Activated CD8-positive, alpha-beta T cell treated with anti-CD3 and anti-CD28 coated beads, Interleukin-2, amount 10 ng/mL, durations not matched to agents 7 days and 5 days (primary cell): Measurements from ENCODE around the gene COQ4. TPM values are rescaled to one million over a fixed set of nuclear protein-coding genes. Genes with fewer than 3 reads are reported as not detected.
"Not testable (repeated sequence)": the region's sequence is repeated elsewhere in the genome, so short reads cannot be mapped to it uniquely, and the experiment has no call there.

ENCODE experiments used
- ATAC-seq: fragments of 150-1000 bp; cut with Tn5 transposase; one replicate; pipeline ENCODE4 v1.10.0; 2021; ENCODE audit warnings: moderate library complexity
- CTCF ChIA-PET: fragments of 350-600 bp; sonication (Branson Sonifier 250); formaldehyde crosslinking; loops from one replicate; lab custom pipeline; 2021; ENCODE audit warnings: antibody characterized with exemption; lab: Charles Lee
- POLR2A ChIA-PET: fragments of 350-600 bp; sonication (Branson Sonifier 250); formaldehyde crosslinking; loops from one replicate; lab custom pipeline; 2021; ENCODE audit warnings: antibody characterized with exemption; lab: Charles Lee
- DNase-seq: peaks from one replicate; pipeline ENCODE4 v3.0.0-alpha.2; 2020
- H3K27ac Mint-ChIP-seq: one replicate; pipeline ENCODE4 v1.8.0; 2021; ENCODE audit warnings: mild to moderate bottlenecking, mixed read lengths
- H3K27me3 Mint-ChIP-seq: one replicate; pipeline ENCODE4 v1.8.0; 2021; ENCODE audit warnings: low read depth, mixed read lengths
- H3K36me3 Mint-ChIP-seq: one replicate; pipeline ENCODE4 v1.8.0; 2021; ENCODE audit warnings: low read depth, mixed read lengths
- H3K4me1 Mint-ChIP-seq: one replicate; pipeline ENCODE4 v1.8.0; 2021; ENCODE audit warnings: low read depth, mixed read lengths
- H3K4me3 Mint-ChIP-seq: one replicate; pipeline ENCODE4 v1.8.0; 2021; ENCODE audit warnings: mild to moderate bottlenecking, mixed read lengths
- H3K9me3 Mint-ChIP-seq: one replicate; pipeline ENCODE4 v1.8.0; 2022; ENCODE audit warnings: mixed read lengths; ENCODE audit not compliant: insufficient read depth
- total RNA-seq, 2 experiments: library from RNA; stranded (reverse); gene quantifications; one replicate each; pipeline ENCODE4 v1.2.3, GENCODE V29; 2021

Gene COQ4
- total RNA-seq, 2 experiments from 2014 or later, result 31.8 to 34.9 TPM

- Mint-ChIP-seq H3K27me3 (no peaks in the 10 kb centered on the region), H3K27ac (peak overlapping the region; percentile 47), H3K4me3 (peak overlapping the region; percentile 97), H3K4me1 (peaks cover 18% of the 10 kb centered on the region), H3K9me3 (no peaks in the 10 kb centered on the region), H3K36me3 (peaks cover 15% of the 10 kb centered on the region)
- POLR2A ChIA-PET, result no interaction called here
- CTCF ChIA-PET, result interaction anchor here (1.6 to 2.3 kb wide), 2 partner anchors 17 to 38 kb away, joined by 5 to 15 read pairs; no protein-coding TSS in a partner anchor
- DNase-seq (no peak), ATAC-seq (no peak)
Observed at GRCh38 chr9:128324401-128324800, 1.8 kb downstream of the COQ4 start.

GRCh38 chr9:128325629-128326028 is 3.0 kb downstream of the COQ4 start:
- no peak overlapping the region for H3K27ac Mint-ChIP-seq
- ATAC-seq, result no peak
- CTCF ChIA-PET, result interaction anchor here (0.5 to 2.3 kb wide), 2 partner anchors 16 to 213 kb away, joined by 4 to 15 read pairs; no protein-coding TSS in a partner anchor

GRCh38 chr9:128333451-128333869 is 10.8 kb downstream of the COQ4 start:
- H3K4me3 Mint-ChIP-seq, result no peak overlapping the region
- H3K27ac Mint-ChIP-seq, result no peak overlapping the region
- no peaks in the 10 kb centered on the region for H3K27me3 Mint-ChIP-seq
- DNase-seq, result no peak
- no peaks in the 10 kb centered on the region for H3K9me3 Mint-ChIP-seq
- ChIA-PET CTCF (interaction anchor here (0.9 kb wide), 1 partner anchor 36 kb away, joined by 4 read pairs; no protein-coding TSS in a partner anchor), POLR2A (no interaction called here)
- ATAC-seq, result no peak
- peaks cover 8% of the 10 kb centered on the region for H3K36me3 Mint-ChIP-seq
- no peaks in the 10 kb centered on the region for H3K4me1 Mint-ChIP-seq

More at GRCh38 chr9:128325629-128326028, 3.0 kb downstream of the COQ4 start:
- Mint-ChIP-seq H3K9me3 (no peaks in the 10 kb centered on the region), H3K4me3 (no peak overlapping the region), H3K36me3 (peaks cover 15% of the 10 kb centered on the region), H3K4me1 (peaks cover 18% of the 10 kb centered on the region), H3K27me3 (no peaks in the 10 kb centered on the region)
- no peak for DNase-seq
- POLR2A ChIA-PET, result no interaction called here

DNA sequence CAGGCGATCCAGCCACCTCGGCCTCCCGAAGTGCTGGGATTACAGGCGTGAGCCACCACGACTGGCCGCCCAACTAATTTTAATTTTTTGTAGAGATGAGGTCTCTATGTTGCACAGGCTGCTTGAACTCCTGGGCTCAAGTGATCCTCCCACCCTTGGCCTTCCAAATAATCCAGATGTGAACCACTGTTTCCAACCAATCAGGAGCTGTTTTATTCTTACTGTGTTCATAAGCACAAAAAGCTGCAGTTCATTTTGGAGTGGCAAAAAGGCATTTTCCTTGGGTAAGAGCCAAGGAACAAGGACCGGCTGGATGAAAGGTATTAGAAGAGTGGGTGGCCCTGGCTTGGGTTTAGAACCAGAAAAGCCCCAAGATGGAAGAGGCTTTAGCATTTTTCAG is 12.5 kb downstream of the COQ4 start:
- H3K36me3 Mint-ChIP-seq, result peaks cover 5% of the 10 kb centered on the region
- no peak for DNase-seq
- no peak for ATAC-seq
- ChIA-PET POLR2A (interaction anchor here (0.6 to 1.3 kb wide), 2 partner anchors 36 to 147 kb away, joined by 4 to 5 read pairs; partner anchors contain the start of gene URM1), CTCF (interaction anchor here (1.1 to 2.6 kb wide), 3 partner anchors 13 to 85 kb away, joined by 3 to 9 read pairs (median 3); partner anchors contain the start of gene CERCAM)
- no peak overlapping the region for H3K27ac Mint-ChIP-seq
- peaks cover 5% of the 10 kb centered on the region for H3K4me1 Mint-ChIP-seq
- no peaks in the 10 kb centered on the region for H3K9me3 Mint-ChIP-seq
- no peaks in the 10 kb centered on the region for H3K27me3 Mint-ChIP-seq
- no peak overlapping the region for H3K4me3 Mint-ChIP-seq

GRCh38 chr9:128335914-128336313 is 13.3 kb downstream of the COQ4 start:
- H3K4me1 Mint-ChIP-seq, result peaks cover 5% of the 10 kb centered on the region
- H3K27me3 Mint-ChIP-seq, result no peaks in the 10 kb centered on the region
- H3K36me3 Mint-ChIP-seq, result peaks cover 5% of the 10 kb centered on the region
- POLR2A ChIA-PET, result interaction anchor here (0.6 to 1.3 kb wide), 3 partner anchors 35 to 348 kb away, joined by 3 to 5 read pairs (median 4); partner anchors contain the start of gene URM1
- ATAC-seq, result no peak
- no peak for DNase-seq
- CTCF ChIA-PET, result interaction anchor here (1.1 to 2.6 kb wide), 3 partner anchors 14 to 84 kb away, joined by 3 to 9 read pairs (median 3); partner anchors contain the start of gene CERCAM
- no peak overlapping the region for H3K27ac Mint-ChIP-seq
- no peaks in the 10 kb centered on the region for H3K9me3 Mint-ChIP-seq
- H3K4me3 Mint-ChIP-seq, result no peak overlapping the region

GRCh38 chr9:128337936-128338335 is 15.3 kb downstream of the COQ4 start:
- CTCF ChIA-PET, result interaction anchor here (1.5 kb wide), 1 partner anchor 43 kb away, joined by 5 read pairs; no protein-coding TSS in a partner anchor
- POLR2A ChIA-PET, result interaction anchor here (1.0 kb wide), 1 partner anchor 62 kb away, joined by 3 read pairs; the partner anchor contains the start of genes GOLGA2 and SWI5

DNA sequence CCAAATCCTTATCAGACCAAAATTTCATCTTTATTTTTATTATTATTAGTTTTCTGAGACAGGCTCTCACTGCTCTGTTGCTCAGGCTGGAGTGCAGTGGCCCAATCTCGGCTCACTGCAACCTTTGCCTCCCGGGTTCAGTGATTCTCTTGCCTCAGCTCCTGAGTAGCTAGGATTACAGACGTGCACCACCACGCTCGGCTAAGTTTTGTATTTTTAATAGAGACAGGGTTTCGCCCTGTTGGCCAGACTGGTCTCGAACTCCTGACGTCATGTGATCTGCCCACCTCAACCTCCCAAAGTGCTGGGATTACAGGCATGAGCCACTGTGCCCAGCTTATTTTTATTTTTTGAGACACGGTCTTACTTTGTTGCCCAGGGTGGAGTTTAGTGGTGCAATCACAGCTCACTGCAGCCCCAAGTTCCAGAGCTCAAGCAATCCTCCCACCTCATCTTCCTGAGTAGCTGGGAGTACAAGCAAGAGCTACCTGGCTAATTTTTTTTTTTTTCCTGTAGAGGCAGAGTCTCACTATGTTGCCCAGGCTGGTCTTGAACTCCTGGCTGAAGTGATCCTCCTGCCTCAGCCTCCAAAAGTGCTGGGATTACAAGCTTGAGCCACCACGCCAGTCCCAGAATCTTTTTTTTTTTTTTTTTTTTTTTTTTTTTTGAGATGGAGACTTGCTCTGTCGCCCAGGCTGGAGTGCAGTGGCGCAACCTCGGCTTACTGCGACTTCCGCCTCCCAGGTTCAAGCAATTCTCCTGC is 16.4 kb downstream of the COQ4 start:
- not testable (repeated sequence) for H3K27me3 Mint-ChIP-seq, H3K9me3 Mint-ChIP-seq, H3K27ac Mint-ChIP-seq, DNase-seq, H3K36me3 Mint-ChIP-seq, ATAC-seq
- CTCF ChIA-PET, result interaction anchor here (0.5 to 1.5 kb wide), 4 partner anchors 44 to 62 kb away, joined by 3 to 5 read pairs (median 3); no protein-coding TSS in a partner anchor
- Mint-ChIP-seq H3K4me1 (peaks cover 11% of the 10 kb centered on the region), H3K4me3 (peak overlapping the region; percentile 95)
- POLR2A ChIA-PET, result interaction anchor here (0.6 to 1.2 kb wide), 2 partner anchors 18 to 147 kb away, joined by 3 to 5 read pairs; no protein-coding TSS in a partner anchor

More at GRCh38 chr9:128337936-128338335, 15.3 kb downstream of the COQ4 start:
- DNase-seq, result no peak
- no peak overlapping the region for H3K27ac Mint-ChIP-seq
- H3K36me3 Mint-ChIP-seq, result peaks cover 4% of the 10 kb centered on the region
- H3K4me1 Mint-ChIP-seq, result peaks cover 11% of the 10 kb centered on the region
- no peaks in the 10 kb centered on the region for H3K9me3 Mint-ChIP-seq
- no peaks in the 10 kb centered on the region for H3K27me3 Mint-ChIP-seq
- no peak overlapping the region for H3K4me3 Mint-ChIP-seq
- ATAC-seq, result no peak

DNA sequence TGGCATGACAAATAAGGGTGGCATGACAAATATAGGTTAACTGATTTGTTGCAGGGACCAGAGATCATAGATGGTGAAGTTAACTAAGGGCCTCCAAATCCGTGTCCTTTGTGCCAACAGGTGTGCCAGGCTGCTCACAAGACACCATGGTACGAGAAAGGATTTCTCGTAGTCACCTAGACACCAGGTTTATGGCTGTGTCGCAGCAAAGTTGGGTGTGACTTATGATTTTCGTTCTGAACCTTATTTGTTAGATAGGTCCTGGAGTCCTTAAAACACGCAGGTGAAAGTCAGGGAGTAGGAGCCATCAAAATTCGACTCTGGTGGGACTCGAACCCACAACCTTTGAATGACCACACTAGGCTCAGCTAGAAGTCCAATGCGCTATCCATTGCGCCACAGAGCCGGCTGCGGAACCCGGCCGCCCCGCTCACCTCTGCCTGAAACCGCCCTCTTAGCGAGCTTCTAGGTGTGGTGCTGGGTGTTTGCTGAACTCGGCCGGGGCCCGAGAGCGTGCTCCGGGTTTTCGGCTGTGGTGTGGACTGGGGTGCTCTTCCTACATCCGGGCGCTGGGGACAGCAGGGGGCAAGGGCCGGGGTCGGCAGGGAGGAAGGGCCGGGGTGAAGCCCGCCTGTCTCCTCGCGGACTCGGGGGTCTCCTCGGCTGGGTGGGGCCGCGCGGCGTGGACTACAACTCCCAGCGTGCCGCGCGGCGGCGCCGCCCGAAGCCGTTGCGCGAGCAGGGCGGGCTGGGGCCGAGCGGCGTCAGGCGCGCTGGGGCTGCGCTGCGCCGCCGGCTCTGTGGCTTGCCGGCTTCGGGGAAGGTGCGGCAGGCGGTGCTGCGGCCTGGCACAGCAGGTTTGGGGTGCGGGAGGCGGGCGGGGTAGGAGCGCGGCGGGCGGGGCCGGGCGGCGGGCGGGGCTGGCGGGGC is 17.4 kb downstream of the COQ4 start, which contains the start of gene SLC27A4:
Gene SLC27A4, plus strand, starts transcription at position 767 of the 930 bp plus-strand sequence. CDS start 2,606 bp downstream, outside the sequence.
- DNase-seq (peak; percentile 85), ATAC-seq (peak; percentile 90)
- H3K4me1 Mint-ChIP-seq, result peaks cover 11% of the 10 kb centered on the region
- H3K27ac Mint-ChIP-seq, result peak within 1 kb of the TSS; percentile 92
- H3K9me3 Mint-ChIP-seq, result no peaks in the 10 kb centered on the region
- peak within 1 kb of the TSS; percentile 95 for H3K4me3 Mint-ChIP-seq
- peaks cover 5% of the 10 kb centered on the region for H3K36me3 Mint-ChIP-seq
- H3K27me3 Mint-ChIP-seq, result no peaks in the 10 kb centered on the region
- ChIA-PET POLR2A (interaction anchor here (0.6 to 1.2 kb wide), 2 partner anchors 19 to 119 kb away, joined by 4 to 5 read pairs; no protein-coding TSS in a partner anchor), CTCF (interaction anchor here (0.9 to 1.5 kb wide), 4 partner anchors 22 to 63 kb away, joined by 3 to 5 read pairs (median 3); no protein-coding TSS in a partner anchor)

- CTCF ChIA-PET, result interaction anchor here (0.7 to 2.1 kb wide), 28 partner anchors 9 to 185 kb away, joined by 3 to 17 read pairs (median 4); partner anchors contain the start of genes CIZ1, GOLGA2, SWI5 and URM1
- no peak for DNase-seq
- H3K27ac Mint-ChIP-seq, result peak overlapping the region; percentile 92
- peaks cover 5% of the 10 kb centered on the region for H3K36me3 Mint-ChIP-seq
- H3K4me3 Mint-ChIP-seq, result peak overlapping the region; percentile 95
- no peaks in the 10 kb centered on the region for H3K9me3 Mint-ChIP-seq
- no peaks in the 10 kb centered on the region for H3K27me3 Mint-ChIP-seq
- POLR2A ChIA-PET, result interaction anchor here (0.6 to 1.1 kb wide), 5 partner anchors 19 to 66 kb away, joined by 3 to 4 read pairs (median 4); partner anchors contain the start of genes GOLGA2, SWI5, TRUB2 and URM1
- ATAC-seq, result peak; percentile 63
- peaks cover 11% of the 10 kb centered on the region for H3K4me1 Mint-ChIP-seq
Observed at GRCh38 chr9:128340691-128341434, 18.2 kb downstream of the COQ4 start.

GRCh38 chr9:128341435-128341849 is 18.8 kb downstream of the COQ4 start:
- CTCF ChIA-PET, result interaction anchor here (0.6 to 2.1 kb wide), 28 partner anchors 8 to 185 kb away, joined by 3 to 17 read pairs (median 4); partner anchors contain the start of genes CIZ1, GOLGA2, SWI5 and URM1
- H3K9me3 Mint-ChIP-seq, result no peaks in the 10 kb centered on the region
- DNase-seq (peak; percentile 87), ATAC-seq (peak; percentile 70)
- H3K4me3 Mint-ChIP-seq, result peak overlapping the region; percentile 95
- POLR2A ChIA-PET, result interaction anchor here (0.6 to 1.1 kb wide), 5 partner anchors 19 to 67 kb away, joined by 3 to 4 read pairs (median 4); partner anchors contain the start of genes GOLGA2, SWI5, TRUB2 and URM1
- H3K4me1 Mint-ChIP-seq, result peaks cover 11% of the 10 kb centered on the region
- peak overlapping the region; percentile 92 for H3K27ac Mint-ChIP-seq
- peaks cover 5% of the 10 kb centered on the region for H3K36me3 Mint-ChIP-seq
- no peaks in the 10 kb centered on the region for H3K27me3 Mint-ChIP-seq
